IMR-90 (cell line): Measurements from ENCODE around the gene DPP6. TPM values are rescaled to one million over a fixed set of nuclear protein-coding genes. Genes with fewer than 3 reads are reported as not detected.

Experiments used
- ATAC-seq: fragments of 200-7000 bp; cut with Tn5 transposase; 2 replicates; pipeline ENCODE4 v1.9.1; 2020; ENCODE audit warnings: low read depth, mild to moderate bottlenecking, moderate library complexity
- BruUV-seq: library from RNA; stranded (reverse); fragments of 400-500 nt; replicated peaks from 2 replicates; lab custom pipeline; 2021; lab: Mats Ljungman, UMichigan
- CTCF ChIA-PET: fragments of 300-600 bp; formaldehyde crosslinking; extraction: SDS; loops from one replicate; lab custom pipeline; 2021; ENCODE audit warnings: antibody characterized with exemption; lab: Yijun Ruan, JAX
- POLR2A ChIA-PET: fragments of 300-600 bp; sonication (Branson Sonifier 250); formaldehyde crosslinking; loops from one replicate; lab custom pipeline; 2022; ENCODE audit warnings: antibody characterized with exemption; ENCODE audit not compliant: unreplicated experiment; lab: Charles Lee
- DNase-seq: peaks from one replicate; pipeline ENCODE4 v3.0.0; 2013
- H2AFZ ChIP-seq: replicated peaks from 2 replicates; pipeline ENCODE3; 2013; ENCODE audit warnings: low read length, mild to moderate bottlenecking; ENCODE audit not compliant: poor library complexity
- H2AK5ac ChIP-seq: 2 replicates; pipeline ENCODE4 v1.6.1; 2013; ENCODE audit warnings: low read depth, low read length, inconsistent platforms
- H2AK9ac ChIP-seq: replicated peaks from 2 replicates; pipeline ENCODE3; 2013; ENCODE audit warnings: mild to moderate bottlenecking, low read depth, low read length, moderate library complexity; ENCODE audit not compliant: poor library complexity
- H2BK120ac ChIP-seq: 2 replicates; pipeline ENCODE4 v1.6.1; 2013; ENCODE audit warnings: low read depth, low read length, inconsistent platforms
- H2BK15ac ChIP-seq: 3 replicates; pipeline ENCODE4 v1.6.1; 2013; ENCODE audit warnings: low read depth, low read length, inconsistent platforms
- H2BK20ac ChIP-seq: 2 replicates; pipeline ENCODE4 v1.6.1; 2013; ENCODE audit warnings: low read depth, mild to moderate bottlenecking, inconsistent platforms, low read length, moderate library complexity
- H2BK5ac ChIP-seq: 2 replicates; pipeline ENCODE4 v1.6.1; 2013; ENCODE audit warnings: mild to moderate bottlenecking, low read depth, low read length, inconsistent platforms; ENCODE audit not compliant: poor library complexity, severe bottlenecking
- H3K14ac ChIP-seq: replicated peaks from 2 replicates; pipeline ENCODE4 v1.6.1; 2013; ENCODE audit warnings: low read depth, low read length, inconsistent platforms
- H3K18ac ChIP-seq: 2 replicates; pipeline ENCODE4 v1.6.1; 2013; ENCODE audit warnings: low read depth, low read length, control low read depth
- H3K23ac ChIP-seq: 2 replicates; pipeline ENCODE4 v1.6.1; 2013; ENCODE audit warnings: low read depth, low read length, inconsistent platforms
- H3K27ac ChIP-seq: 2 replicates; pipeline ENCODE4 v1.5.1; 2013; ENCODE audit warnings: mild to moderate bottlenecking, control low read depth, low read length; ENCODE audit not compliant: insufficient read depth
- H3K27me3 ChIP-seq: 2 replicates; pipeline ENCODE4 v1.6.1; 2013; ENCODE audit warnings: low read length; ENCODE audit not compliant: control insufficient read depth, insufficient read depth
- H3K36me3 ChIP-seq: 2 replicates; pipeline ENCODE4 v1.6.1; 2013; ENCODE audit warnings: low read length, mixed read lengths; ENCODE audit not compliant: control insufficient read depth, insufficient read depth
- H3K4ac ChIP-seq: 2 replicates; pipeline ENCODE4 v1.6.1; 2013; ENCODE audit warnings: low read depth, low read length, inconsistent platforms
- H3K4me1 ChIP-seq: 2 replicates; pipeline ENCODE4 v1.6.1; 2013; ENCODE audit warnings: low read length, mixed read lengths; ENCODE audit not compliant: control insufficient read depth, insufficient read depth
- H3K4me2 ChIP-seq: 2 replicates; pipeline ENCODE4 v1.6.1; 2013; ENCODE audit warnings: low read depth, mild to moderate bottlenecking, control low read depth, low read length, moderate library complexity
- H3K4me3 ChIP-seq: 2 replicates; pipeline ENCODE4 v1.5.1; 2013; ENCODE audit warnings: low read depth, mild to moderate bottlenecking, control low read depth, low read length, moderate library complexity; ENCODE audit not compliant: insufficient read depth
- H3K56ac ChIP-seq: 2 replicates; pipeline ENCODE4 v1.6.1; 2013; ENCODE audit warnings: low read length, inconsistent platforms; ENCODE audit not compliant: insufficient read depth; ENCODE audit errors: extremely low read depth
- H3K79me1 ChIP-seq, 2 experiments: 2 replicates each; pipeline ENCODE4 v1.6.1; 2013; ENCODE audit warnings: low read length in 2 of 2, inconsistent platforms in 1 of 2, low read depth in 1 of 2
- H3K9ac ChIP-seq: 2 replicates; pipeline ENCODE4 v1.6.1; 2013; ENCODE audit warnings: low read depth, low read length, control low read depth
- H3K9me1 ChIP-seq: 2 replicates; pipeline ENCODE4 v1.6.1; 2013; ENCODE audit warnings: low read length, inconsistent platforms; ENCODE audit not compliant: insufficient read depth
- H3K9me3 ChIP-seq: 2 replicates; pipeline ENCODE4 v1.6.1; 2013; ENCODE audit warnings: low read length; ENCODE audit not compliant: control insufficient read depth, insufficient read depth
- H4K20me1 ChIP-seq: 2 replicates; pipeline ENCODE4 v1.6.1; 2013; ENCODE audit warnings: low read length, inconsistent platforms; ENCODE audit not compliant: insufficient read depth
- H4K5ac ChIP-seq: 2 replicates; pipeline ENCODE4 v1.6.1; 2013; ENCODE audit warnings: mild to moderate bottlenecking, low read depth, low read length, control low read depth
- H4K8ac ChIP-seq, 2 experiments: 2 replicates each; pipeline ENCODE4 v1.6.1; 2013; ENCODE audit warnings: low read depth in 2 of 2, low read length in 2 of 2, control low read depth in 1 of 2, inconsistent platforms in 1 of 2
- H4K91ac ChIP-seq: 2 replicates; pipeline ENCODE4 v1.6.1; 2013; ENCODE audit warnings: low read depth, low read length, inconsistent platforms; ENCODE audit not compliant: insufficient read depth
- BHLHE40 ChIP-seq: fragments of 150-350 bp; IDR thresholded peaks from 2 replicates; pipeline ENCODE4 v1.6.1; 2016; ENCODE audit warnings: mild to moderate bottlenecking, low read depth, low read length
- CEBPB ChIP-seq: IDR thresholded peaks from 2 replicates; pipeline ENCODE4 v1.6.1; 2012; ENCODE audit warnings: low read depth, low read length, improper control_type of control experiment
- CHD1 ChIP-seq: IDR thresholded peaks from 2 replicates; pipeline ENCODE4 v1.6.1; 2012; ENCODE audit warnings: low read depth, low read length, improper control_type of control experiment
- ELK1 ChIP-seq: fragments of 150-350 bp; IDR thresholded peaks from 2 replicates; pipeline ENCODE4 v1.6.1; 2016; ENCODE audit warnings: low read depth, mild to moderate bottlenecking, low read length, moderate library complexity, borderline replicate concordance
- FOS ChIP-seq: fragments of 150-350 bp; IDR thresholded peaks from 2 replicates; pipeline ENCODE4 v1.6.1; 2016; ENCODE audit warnings: low read depth, low read length
- MAFK ChIP-seq: IDR thresholded peaks from 2 replicates; pipeline ENCODE4 v1.6.1; 2012; ENCODE audit warnings: low read depth, low read length, improper control_type of control experiment
- MAZ ChIP-seq: IDR thresholded peaks from 2 replicates; pipeline ENCODE4 v1.6.1; 2012; ENCODE audit warnings: low read depth, mild to moderate bottlenecking, low read length, improper control_type of control experiment, moderate library complexity, borderline replicate concordance
- MXI1 ChIP-seq: IDR thresholded peaks from 2 replicates; pipeline ENCODE4 v1.6.1; 2012; ENCODE audit warnings: low read depth, mild to moderate bottlenecking, low read length, moderate library complexity, borderline replicate concordance
- NFE2L2 ChIP-seq: fragments of 150-350 bp; IDR thresholded peaks from 2 replicates; pipeline ENCODE4 v1.6.1; 2016; ENCODE audit warnings: low read depth, mild to moderate bottlenecking, low read length
- POLR2A ChIP-seq: IDR thresholded peaks from 2 replicates; pipeline ENCODE4 v1.6.1; 2012; ENCODE audit warnings: mild to moderate bottlenecking, low read depth, low read length
- RAD21 ChIP-seq: IDR thresholded peaks from 2 replicates; pipeline ENCODE4 v1.6.1; 2012; ENCODE audit warnings: low read length, improper control_type of control experiment
- RCOR1 ChIP-seq: IDR thresholded peaks from 2 replicates; pipeline ENCODE4 v1.6.1; 2012; ENCODE audit warnings: mild to moderate bottlenecking, low read length, improper control_type of control experiment; ENCODE audit not compliant: insufficient replicate concordance
- RFX5 ChIP-seq: IDR thresholded peaks from 2 replicates; pipeline ENCODE4 v1.8.0; 2012; ENCODE audit warnings: low read depth, mild to moderate bottlenecking, low read length, moderate library complexity
- SMC3 ChIP-seq: fragments of 150-350 bp; IDR thresholded peaks from 2 replicates; pipeline ENCODE4 v1.6.1; 2016; ENCODE audit warnings: low read depth, mild to moderate bottlenecking, antibody characterized with exemption, low read length, moderate library complexity
- USF2 ChIP-seq: fragments of 150-350 bp; IDR thresholded peaks from 2 replicates; pipeline ENCODE4 v1.6.1; 2017; ENCODE audit warnings: mild to moderate bottlenecking, antibody characterized with exemption, low read length, low read depth
- WGBS, 2 experiments: methylation state at CpG; one replicate each; pipeline versions ENCODE4 v1.1.5 to v1.1.7; 2013; ENCODE audit warnings: missing lambda C conversion rate in 2 of 2; ENCODE audit not compliant: insufficient read length in 1 of 2; ENCODE audit errors: extremely low coverage in 2 of 2; 5-methylcytosine and 5-hydroxymethylcytosine counted together
- dilution Hi-C: fragments of 300-500 bp; cut with HindIII; formaldehyde crosslinking; loops from one replicate; pipeline ENCODE4 v1.14.3; 2018; ENCODE audit warnings: low sequenced_read_pairs; ENCODE audit not compliant: unreplicated experiment
- in situ Hi-C: fragments of 300-500 bp; cut with MboI; formaldehyde crosslinking; loops from 3 replicates; pipeline ENCODE4 v1.14.3; 2019; ENCODE audit warnings: low sequenced_read_pairs, inconsistent platforms, mixed read lengths
- intact Hi-C: fragments of 100-400 bp; cut with micrococcal nuclease; formaldehyde crosslinking; loops from 2 replicates; pipeline ENCODE4 v1.10.0; 2022
- polyA plus RNA-seq, 3 experiments: library from polyadenylated mRNA; depleted of rRNA; stranded (reverse); fragments of >200 nt; gene quantifications; 2 replicates each; pipeline ENCODE4 v1.2.3, GENCODE V29; 2012; ENCODE audit warnings: low replicate concordance in 1 of 3
- total RNA-seq: library from RNA; depleted of rRNA; stranded (reverse); fragments of >200 nt; gene quantifications from 2 replicates; pipeline ENCODE4 v1.2.3, GENCODE V29; 2012
- TF ChIP-seq, protein P1 (sequence below): conservative IDR thresholded peaks from 2 replicates; pipeline ENCODE4 v1.5.1; 2012; ENCODE audit warnings: mild to moderate bottlenecking, low read depth, low read length, improper control_type of control experiment

DPP6 gene
- total and polyA plus RNA-seq, 2 of the 4 experiments (the other 2 are of a cell fraction), result not detected

DNA sequence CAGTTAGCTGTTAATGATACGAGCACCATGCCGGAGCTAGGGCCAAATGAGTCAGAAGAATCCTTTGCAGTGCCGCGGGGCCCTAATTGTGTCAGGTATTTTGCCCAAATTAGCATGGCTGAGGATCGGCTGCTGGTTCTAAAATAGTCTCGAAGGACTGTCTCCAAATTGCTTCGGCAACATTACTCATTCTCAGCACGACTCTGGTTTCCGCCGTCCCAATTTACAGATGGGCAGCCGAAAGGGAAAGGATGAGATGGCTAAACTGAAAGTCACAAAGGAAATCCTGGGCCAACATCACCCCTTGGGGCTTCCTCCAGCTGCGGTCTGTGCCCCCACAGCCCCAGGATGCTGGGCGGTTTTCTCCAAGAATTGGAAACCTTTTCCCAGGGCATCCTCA lies 599.3 kb downstream of the DPP6 start:
- no peak overlapping the region for H3K4me3 ChIP-seq
- H2AFZ ChIP-seq, result no peak overlapping the region
- WGBS, 2 experiments, result 44% methylated on average over 7 of the region's 13 CpGs; no CpG with 5 or more reads in 1 of the 2 experiments
- no peaks in the 10 kb centered on the region for H3K4me1 ChIP-seq
- no peak overlapping the region for H2BK15ac ChIP-seq
- H4K20me1 ChIP-seq, result no peaks in the 10 kb centered on the region
- no peak overlapping the region for H2BK120ac ChIP-seq
- in situ Hi-C loops, result no loop called here
- POLR2A ChIA-PET, result no interaction called here
- H3K4ac ChIP-seq, result no peak overlapping the region
- no peak overlapping the region for H4K5ac ChIP-seq
- no TSS peak for BruUV-seq
- no peak overlapping the region for H2AK9ac ChIP-seq
- intact Hi-C loops, result no loop called here
- H3K36me3 ChIP-seq, result no peaks in the 10 kb centered on the region
- no peaks in the 10 kb centered on the region for H3K27me3 ChIP-seq
- TF ChIP-seq CHD1, result no peak
- no peak for TF ChIP-seq MXI1
- TF ChIP-seq ELK1, result no peak
- TF ChIP-seq FOS, result no peak
- TF ChIP-seq USF2, result no peak
- TF ChIP-seq, protein P1, sequence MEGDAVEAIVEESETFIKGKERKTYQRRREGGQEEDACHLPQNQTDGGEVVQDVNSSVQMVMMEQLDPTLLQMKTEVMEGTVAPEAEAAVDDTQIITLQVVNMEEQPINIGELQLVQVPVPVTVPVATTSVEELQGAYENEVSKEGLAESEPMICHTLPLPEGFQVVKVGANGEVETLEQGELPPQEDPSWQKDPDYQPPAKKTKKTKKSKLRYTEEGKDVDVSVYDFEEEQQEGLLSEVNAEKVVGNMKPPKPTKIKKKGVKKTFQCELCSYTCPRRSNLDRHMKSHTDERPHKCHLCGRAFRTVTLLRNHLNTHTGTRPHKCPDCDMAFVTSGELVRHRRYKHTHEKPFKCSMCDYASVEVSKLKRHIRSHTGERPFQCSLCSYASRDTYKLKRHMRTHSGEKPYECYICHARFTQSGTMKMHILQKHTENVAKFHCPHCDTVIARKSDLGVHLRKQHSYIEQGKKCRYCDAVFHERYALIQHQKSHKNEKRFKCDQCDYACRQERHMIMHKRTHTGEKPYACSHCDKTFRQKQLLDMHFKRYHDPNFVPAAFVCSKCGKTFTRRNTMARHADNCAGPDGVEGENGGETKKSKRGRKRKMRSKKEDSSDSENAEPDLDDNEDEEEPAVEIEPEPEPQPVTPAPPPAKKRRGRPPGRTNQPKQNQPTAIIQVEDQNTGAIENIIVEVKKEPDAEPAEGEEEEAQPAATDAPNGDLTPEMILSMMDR, result no peak
- TF ChIP-seq CEBPB, result no peak
- no peak for TF ChIP-seq MAFK
- TF ChIP-seq RFX5, result no peak
- TF ChIP-seq BHLHE40, result no peak
- no peak for TF ChIP-seq POLR2A
- TF ChIP-seq RAD21, result no peak
- no peak for TF ChIP-seq MAZ
- no peak for TF ChIP-seq NFE2L2
- no peak for TF ChIP-seq SMC3
- TF ChIP-seq RCOR1, result no peak
- dilution Hi-C loops, result no loop called here
- no peak overlapping the region for H3K56ac ChIP-seq
- no peaks in the 10 kb centered on the region for H3K9me1 ChIP-seq
- H3K27ac ChIP-seq, result no peak overlapping the region
- H2BK5ac ChIP-seq, result no peak overlapping the region
- no peak overlapping the region for H3K14ac ChIP-seq
- H3K18ac ChIP-seq, result no peak overlapping the region
- CTCF ChIA-PET, result no interaction called here
- H3K9me3 ChIP-seq, result peaks cover 37% of the 10 kb centered on the region
- H3K79me1 ChIP-seq, result no peaks in the 10 kb centered on the region
- no peak overlapping the region for H3K23ac ChIP-seq
- H2AK5ac ChIP-seq, result no peak overlapping the region
- no peak overlapping the region for H4K91ac ChIP-seq
- H4K8ac ChIP-seq, result no peak overlapping the region
- H3K9ac ChIP-seq, result no peak overlapping the region
- DNase-seq (no peak), ATAC-seq (no peak)
- no peak overlapping the region for H2BK20ac ChIP-seq
- H3K4me2 ChIP-seq, result no peak overlapping the region
